ENCODE measurements around the gene ZNF618.

- TF ChIP-seq POLR2A (IDR thresholded peaks at IDR 0.05; ENCODE audit: low read depth, low read length) = no peak
- TF ChIP-seq POLR2AphosphoS5 (IDR thresholded peaks at IDR 0.05; ENCODE audit: low read depth, low read length) = no peak
- no peak for TF ChIP-seq TAF1 (IDR thresholded peaks at IDR 0.05; ENCODE audit: borderline replicate concordance, low read depth, low read length)
Measured at GRCh38 chr9:113898596-113898995, 22.5 kb downstream of the ZNF618 start.

Measured in GM12892 (cell line).